H9 (cell line): Measurements from ENCODE around the gene TMCO4. TPM values are rescaled to one million over a fixed set of nuclear protein-coding genes. Genes with fewer than 3 reads are reported as not detected.

Source experiments
- DNase-seq: peaks from one replicate; pipeline ENCODE4 v3.0.0-alpha.2; 2017
- H2AFZ ChIP-seq: one replicate; pipeline ENCODE4 v1.6.1; 2013; ENCODE audit warnings: mild to moderate bottlenecking, low read length, control low read depth, moderate library complexity
- H2AK5ac ChIP-seq: 2 replicates; pipeline ENCODE4 v1.6.1; 2013; ENCODE audit warnings: low read length, control low read depth, mixed read lengths; ENCODE audit not compliant: insufficient read length
- H2BK120ac ChIP-seq: one replicate; pipeline ENCODE4 v1.6.1; 2013; ENCODE audit warnings: low read depth, mild to moderate bottlenecking, low read length, control low read depth, inconsistent platforms; ENCODE audit not compliant: poor library complexity, severe bottlenecking
- H2BK12ac ChIP-seq: 2 replicates; pipeline ENCODE4 v1.6.1; 2013; ENCODE audit warnings: low read length, control low read depth, mixed read lengths, low read depth; ENCODE audit not compliant: insufficient read length
- H2BK15ac ChIP-seq: 2 replicates; pipeline ENCODE4 v1.6.1; 2013; ENCODE audit warnings: low read depth, low read length, control low read depth
- H2BK20ac ChIP-seq: one replicate; pipeline ENCODE4 v1.6.1; 2013; ENCODE audit warnings: low read depth, mild to moderate bottlenecking, low read length, control low read depth, inconsistent platforms; ENCODE audit not compliant: poor library complexity, severe bottlenecking
- H2BK5ac ChIP-seq: 2 replicates; pipeline ENCODE4 v1.6.1; 2013; ENCODE audit warnings: low read length, control low read depth, mixed read lengths; ENCODE audit not compliant: insufficient read length
- H3K14ac ChIP-seq: 2 replicates; pipeline ENCODE4 v1.6.1; 2013; ENCODE audit warnings: low read length, control low read depth; ENCODE audit not compliant: insufficient read depth
- H3K18ac ChIP-seq: 2 replicates; pipeline ENCODE4 v1.6.1; 2013; ENCODE audit warnings: low read depth, mild to moderate bottlenecking, mixed read lengths, low read length, control low read depth; ENCODE audit not compliant: insufficient read length
- H3K23ac ChIP-seq: 2 replicates; pipeline ENCODE4 v1.6.1; 2013; ENCODE audit warnings: low read length, control low read depth, mixed read lengths, low read depth; ENCODE audit not compliant: insufficient read length
- H3K23me2 ChIP-seq: 2 replicates; pipeline ENCODE4 v1.6.1; 2013; ENCODE audit warnings: low read depth, mild to moderate bottlenecking, mixed read lengths, low read length, control low read depth; ENCODE audit not compliant: insufficient read length, poor library complexity, severe bottlenecking
- H3K27ac ChIP-seq: 2 replicates; pipeline ENCODE4 v1.5.1; 2013; ENCODE audit warnings: low read length, control low read depth, mixed read lengths, low read depth; ENCODE audit not compliant: insufficient read length
- H3K27me3 ChIP-seq: 2 replicates; pipeline ENCODE4 v1.6.1; 2013; ENCODE audit warnings: low read length, control low read depth, inconsistent platforms; ENCODE audit not compliant: insufficient read depth
- H3K4ac ChIP-seq: 2 replicates; pipeline ENCODE4 v1.6.1; 2013; ENCODE audit warnings: low read depth, mild to moderate bottlenecking, control low read depth, inconsistent platforms, low read length, moderate library complexity
- H3K4me1 ChIP-seq: 2 replicates; pipeline ENCODE4 v1.6.1; 2013; ENCODE audit warnings: low read length, control low read depth, inconsistent platforms; ENCODE audit not compliant: insufficient read depth
- H3K4me2 ChIP-seq: 2 replicates; pipeline ENCODE4 v1.6.1; 2013; ENCODE audit warnings: low read length, control low read depth, mixed read lengths; ENCODE audit not compliant: insufficient read length, insufficient read depth
- H3K56ac ChIP-seq: 2 replicates; pipeline ENCODE4 v1.6.1; 2013; ENCODE audit warnings: low read depth, mild to moderate bottlenecking, mixed read lengths, low read length, control low read depth; ENCODE audit not compliant: insufficient read length
- H3K79me1 ChIP-seq: 2 replicates; pipeline ENCODE4 v1.6.1; 2013; ENCODE audit warnings: low read depth, mild to moderate bottlenecking, moderate library complexity, low read length, control low read depth, inconsistent platforms; ENCODE audit not compliant: insufficient read depth, poor library complexity, severe bottlenecking
- H3K79me2 ChIP-seq: 2 replicates; pipeline ENCODE4 v1.6.1; 2013; ENCODE audit warnings: low read length, control low read depth, inconsistent platforms; ENCODE audit not compliant: insufficient read depth
- H3K9ac ChIP-seq: 2 replicates; pipeline ENCODE4 v1.6.1; 2013; ENCODE audit warnings: low read length, control low read depth, mixed read lengths; ENCODE audit not compliant: insufficient read length; ENCODE audit errors: extremely low read depth
- H3K9me3 ChIP-seq: one replicate; pipeline ENCODE4 v1.6.1; 2013; ENCODE audit warnings: low read depth, low read length, inconsistent platforms; ENCODE audit not compliant: control insufficient read depth
- H3T11ph ChIP-seq: one replicate; pipeline ENCODE4 v1.6.1; 2013; ENCODE audit warnings: mild to moderate bottlenecking, low read length, control low read depth, inconsistent platforms
- H4K20me1 ChIP-seq: one replicate; pipeline ENCODE4 v1.6.1; 2013; ENCODE audit not compliant: control insufficient read depth, insufficient read length, insufficient read depth
- H4K5ac ChIP-seq: 2 replicates; pipeline ENCODE4 v1.6.1; 2013; ENCODE audit warnings: low read depth, mild to moderate bottlenecking, mixed read lengths, low read length, control low read depth; ENCODE audit not compliant: insufficient read length
- H4K8ac ChIP-seq: replicated peaks from 2 replicates; pipeline ENCODE4 v1.6.1; 2013; ENCODE audit warnings: low read length, control low read depth, mixed read lengths, low read depth; ENCODE audit not compliant: insufficient read length
- H4K91ac ChIP-seq: 2 replicates; pipeline ENCODE4 v1.6.1; 2013; ENCODE audit warnings: low read depth, mild to moderate bottlenecking, moderate library complexity, mixed read lengths, low read length, control low read depth; ENCODE audit not compliant: insufficient read length
- H3K27ac Mint-ChIP-seq, 3 experiments: 2 replicates in 2 of 3; 3 replicates in 1 of 3; pipeline ENCODE4 v1.8.0; 2020 to 2021; ENCODE audit warnings: mixed read lengths in 3 of 3, mild to moderate bottlenecking in 1 of 3, moderate library complexity in 1 of 3
- H3K27me3 Mint-ChIP-seq: 2 replicates; pipeline ENCODE4 v1.8.0; 2021; ENCODE audit warnings: low read depth, mild to moderate bottlenecking, moderate library complexity, mixed read lengths
- H3K36me3 Mint-ChIP-seq, 3 experiments: 2 replicates in 2 of 3; 3 replicates in 1 of 3; pipeline ENCODE4 v1.8.0; 2020 to 2021; ENCODE audit warnings: low read depth in 3 of 3, mixed read lengths in 3 of 3; ENCODE audit not compliant: insufficient read depth in 1 of 3
- H3K4me1 Mint-ChIP-seq, 2 experiments: 2 replicates each; pipeline ENCODE4 v1.8.0; 2020; ENCODE audit warnings: mixed read lengths in 2 of 2
- H3K4me3 Mint-ChIP-seq, 2 experiments: 2 replicates in 1 of 2; 3 replicates in 1 of 2; pipeline ENCODE4 v1.8.0; 2020 to 2021; ENCODE audit warnings: mild to moderate bottlenecking in 2 of 2, mixed read lengths in 2 of 2, moderate library complexity in 1 of 2
- H3K9me3 Mint-ChIP-seq, 2 experiments: 2 replicates in 1 of 2; 3 replicates in 1 of 2; pipeline ENCODE4 v1.8.0; 2020; ENCODE audit warnings: mild to moderate bottlenecking in 2 of 2, mixed read lengths in 2 of 2, moderate library complexity in 1 of 2
- WGBS: extraction: QIAGEN DNeasy Blood & Tissue Kit; methylation state at CpG from one replicate; pipeline ENCODE4 v1.1.7; 2013; ENCODE audit warnings: missing lambda C conversion rate, low lambda C conversion rate, mixed read lengths; ENCODE audit not compliant: insufficient read length; ENCODE audit errors: extremely low coverage; 5-methylcytosine and 5-hydroxymethylcytosine counted together
- total RNA-seq: library from RNA; stranded (reverse); gene quantifications from 2 replicates; pipeline ENCODE4 v1.2.1, GENCODE V29; 2021
- TF ChIP-seq, protein P1 (sequence below): fragments of 200-600 bp; sonication (generic); conservative IDR thresholded peaks from 3 replicates; pipeline ENCODE4 v1.8.0; 2021; ENCODE audit warnings: antibody characterized with exemption, mild to moderate bottlenecking

The TMCO4 gene
- total RNA-seq, 1 experiment from 2014 or later, result 4.0 TPM

DNA sequence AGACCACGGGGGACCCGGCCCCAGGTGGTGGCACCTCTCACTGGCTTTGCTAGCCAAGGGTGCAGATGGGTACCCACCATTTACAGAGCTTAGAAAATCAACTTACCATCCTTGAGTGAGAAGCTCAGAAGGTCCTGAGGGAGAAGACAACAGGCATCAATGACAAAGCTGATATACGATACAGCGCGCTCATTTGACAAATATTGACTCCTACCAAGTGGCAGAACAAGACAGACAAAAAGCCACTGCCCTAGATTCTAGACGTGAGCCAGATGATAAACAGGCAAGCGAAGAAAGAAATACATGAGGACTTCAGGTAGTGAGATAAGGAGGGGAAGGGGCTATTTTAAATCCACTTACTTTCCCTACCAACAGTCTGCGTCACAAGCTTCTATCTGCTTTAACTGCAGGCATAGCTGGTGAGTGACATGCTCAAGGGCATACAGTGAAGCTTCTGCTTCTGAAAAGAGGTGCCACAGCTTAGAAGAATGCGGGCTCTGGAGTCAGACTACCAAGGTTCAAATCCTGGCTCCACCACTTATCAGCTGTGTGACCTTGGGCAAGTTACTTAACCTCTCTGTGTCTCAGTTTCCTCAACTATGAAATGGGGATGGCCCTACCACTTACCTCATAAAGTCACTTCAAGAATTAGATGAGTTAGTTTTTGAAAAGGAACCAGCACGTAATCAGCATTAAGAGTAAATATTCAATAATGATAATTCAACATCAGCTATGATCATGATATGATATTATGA is 29.1 kb downstream of the TMCO4 start:
- Histone ChIP-seq H4K8ac (no peak overlapping the region), H3K4me1 (peaks cover 4% of the 10 kb centered on the region; the same call in 1 of the 2 replicates), H2BK20ac (no peak overlapping the region), H2BK15ac (no peak overlapping the region), H3K23me2 (no peaks in the 10 kb centered on the region), H2BK120ac (no peak overlapping the region), H2AFZ (no peak overlapping the region), H3K14ac (no peak overlapping the region), H3K18ac (no peak overlapping the region), H3K27ac (no peak overlapping the region), H3K9ac (no peak overlapping the region), H3K4ac (no peak overlapping the region), H3K4me2 (no peak overlapping the region), H2AK5ac (no peak overlapping the region), H3K27me3 (no peaks in the 10 kb centered on the region), H4K91ac (no peak overlapping the region), H2BK5ac (no peak overlapping the region), H2BK12ac (no peak overlapping the region), H3K79me2 (no peaks in the 10 kb centered on the region), H3K9me3 (no peaks in the 10 kb centered on the region), H4K5ac (no peak overlapping the region), H4K20me1 (peaks cover 2% of the 10 kb centered on the region), H3T11ph (no peak overlapping the region), H3K23ac (no peak overlapping the region), H3K79me1 (no peaks in the 10 kb centered on the region), H3K56ac (no peak overlapping the region)
- Mint-ChIP-seq H3K27me3 (peaks cover 47% of the 10 kb centered on the region), H3K9me3 (no peaks in the 10 kb centered on the region), H3K27ac (no peak overlapping the region), H3K4me3 (no peak overlapping the region), H3K36me3 (no peaks in the 10 kb centered on the region), H3K4me1 (peaks cover 20 to 31% of the 10 kb centered on the region in 2 experiments)
- no CpG with 5 or more reads among the region's 10 CpGs for WGBS
- TF ChIP-seq, protein P1, sequence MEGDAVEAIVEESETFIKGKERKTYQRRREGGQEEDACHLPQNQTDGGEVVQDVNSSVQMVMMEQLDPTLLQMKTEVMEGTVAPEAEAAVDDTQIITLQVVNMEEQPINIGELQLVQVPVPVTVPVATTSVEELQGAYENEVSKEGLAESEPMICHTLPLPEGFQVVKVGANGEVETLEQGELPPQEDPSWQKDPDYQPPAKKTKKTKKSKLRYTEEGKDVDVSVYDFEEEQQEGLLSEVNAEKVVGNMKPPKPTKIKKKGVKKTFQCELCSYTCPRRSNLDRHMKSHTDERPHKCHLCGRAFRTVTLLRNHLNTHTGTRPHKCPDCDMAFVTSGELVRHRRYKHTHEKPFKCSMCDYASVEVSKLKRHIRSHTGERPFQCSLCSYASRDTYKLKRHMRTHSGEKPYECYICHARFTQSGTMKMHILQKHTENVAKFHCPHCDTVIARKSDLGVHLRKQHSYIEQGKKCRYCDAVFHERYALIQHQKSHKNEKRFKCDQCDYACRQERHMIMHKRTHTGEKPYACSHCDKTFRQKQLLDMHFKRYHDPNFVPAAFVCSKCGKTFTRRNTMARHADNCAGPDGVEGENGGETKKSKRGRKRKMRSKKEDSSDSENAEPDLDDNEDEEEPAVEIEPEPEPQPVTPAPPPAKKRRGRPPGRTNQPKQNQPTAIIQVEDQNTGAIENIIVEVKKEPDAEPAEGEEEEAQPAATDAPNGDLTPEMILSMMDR, result no peak
- no peak for DNase-seq
